ENCODE results near the gene THRA. TPM values are rescaled to one million over a fixed set of nuclear protein-coding genes. Genes with fewer than 3 reads are reported as not detected.

The THRA gene
- total RNA-seq, 1 experiment from 2014 or later: 107 TPM

GRCh38 chr17:40115101-40115436 is 52.3 kb downstream of the THRA start:
- Mint-ChIP-seq H3K27me3 (ENCODE audit: unreplicated experiment) (no peaks in the 10 kb centered on the region), H3K27ac (ENCODE audit: unreplicated experiment) (no peak overlapping the region), H3K4me1 (ENCODE audit: low read depth, unreplicated experiment) (peaks cover 51% of the 10 kb centered on the region), H3K36me3 (ENCODE audit: insufficient read depth, unreplicated experiment) (peaks cover 52% of the 10 kb centered on the region), H3K9me3 (ENCODE audit: low read depth, unreplicated experiment) (no peaks in the 10 kb centered on the region), H3K4me3 (ENCODE audit: low read depth, unreplicated experiment) (no peak overlapping the region)
- TF ChIP-seq CTCF (IDR thresholded peaks at IDR 0.05; ENCODE audit: unreplicated experiment): no peak
- DNase-seq: no peak
- BruUV-seq (replicated peaks): no TSS peak
- CTCF ChIA-PET: interaction anchor here (0.5 to 10.1 kb wide), 18 partner anchors 8 to 440 kb away, joined by 3 to 674 read pairs (median 88); partner anchors contain the start of genes CASC3, CSF3, MED24 and MSL1
- intact Hi-C loops (cut with micrococcal nuclease; ENCODE audit: unreplicated experiment): loop anchor here (10.0 kb wide), 1 partner anchor 480 kb away; the partner anchor contains the start of gene STARD3

GRCh38 chr17:40121181-40122135 is 58.7 kb downstream of the THRA start, which contains the start of gene MSL1:
TSS of gene MSL1 (plus strand) at chr17:40121971. CDS start at chr17:40122613, 642 bp downstream.
- intact Hi-C loops (cut with micrococcal nuclease; ENCODE audit: unreplicated experiment): loop anchor here (1.0 kb wide), 1 partner anchor 8 kb away; no protein-coding TSS in a partner anchor
- no peak for TF ChIP-seq CTCF (IDR thresholded peaks at IDR 0.05; ENCODE audit: unreplicated experiment)
- H3K27me3 Mint-ChIP-seq (ENCODE audit: unreplicated experiment): no peaks in the 10 kb centered on the region
- H3K4me3 Mint-ChIP-seq (ENCODE audit: low read depth, unreplicated experiment): peak within 1 kb of the TSS; percentile 86
- CTCF ChIA-PET: interaction anchor here (0.5 to 9.7 kb wide), 53 partner anchors 9 to 1563 kb away, joined by 3 to 386 read pairs (median 5); partner anchors contain the start of genes CASC3, CSF3, MED24 and NR1D1
- H3K36me3 Mint-ChIP-seq (ENCODE audit: insufficient read depth, unreplicated experiment): peaks cover 76% of the 10 kb centered on the region
- no TSS peak for BruUV-seq (replicated peaks)
- no peaks in the 10 kb centered on the region for H3K9me3 Mint-ChIP-seq (ENCODE audit: low read depth, unreplicated experiment)
- peaks cover 48% of the 10 kb centered on the region for H3K4me1 Mint-ChIP-seq (ENCODE audit: low read depth, unreplicated experiment)
- peak; percentile 100 for DNase-seq
- H3K27ac Mint-ChIP-seq (ENCODE audit: unreplicated experiment): peak within 1 kb of the TSS; percentile 53

GRCh38 chr17:40122136-40122998 is 59.6 kb downstream of the THRA start:
- Mint-ChIP-seq H3K27me3 (ENCODE audit: unreplicated experiment) (no peaks in the 10 kb centered on the region), H3K27ac (ENCODE audit: unreplicated experiment) (no peak overlapping the region), H3K9me3 (ENCODE audit: low read depth, unreplicated experiment) (no peaks in the 10 kb centered on the region), H3K4me3 (ENCODE audit: low read depth, unreplicated experiment) (peak overlapping the region; percentile 86), H3K4me1 (ENCODE audit: low read depth, unreplicated experiment) (peaks cover 48% of the 10 kb centered on the region), H3K36me3 (ENCODE audit: insufficient read depth, unreplicated experiment) (peaks cover 82% of the 10 kb centered on the region)
- peak; percentile 98 for DNase-seq
- no peak for TF ChIP-seq CTCF (IDR thresholded peaks at IDR 0.05; ENCODE audit: unreplicated experiment)
- CTCF ChIA-PET: interaction anchor here (0.5 to 9.7 kb wide), 47 partner anchors 10 to 1564 kb away, joined by 3 to 386 read pairs (median 5); partner anchors contain the start of genes CASC3, CSF3, ERBB2 and NR1D1
- intact Hi-C loops (cut with micrococcal nuclease; ENCODE audit: unreplicated experiment): no loop called here
- no TSS peak for BruUV-seq (replicated peaks)

Data from Calu3 (cell line).